22Rv1 (cell line): Measurements from ENCODE around the gene DNAJC12.
"Not testable (repeated sequence)": the region's sequence is repeated elsewhere in the genome, so short reads cannot be mapped to it uniquely, and the experiment has no call there.

Source experiments
- H3K27ac ChIP-seq: fragments of 450-650 bp; 2 replicates; pipeline ENCODE4 v1.5.1; 2017
- CTCF ChIP-seq: fragments of 450-650 bp; IDR thresholded peaks from 2 replicates; pipeline ENCODE4 v1.5.1; 2017; ENCODE audit warnings: mild to moderate bottlenecking
- ZFX ChIP-seq: fragments of 450-650 bp; IDR thresholded peaks from 2 replicates; pipeline ENCODE4 v1.6.1; 2017; ENCODE audit warnings: antibody characterized with exemption, borderline replicate concordance

The DNAJC12 gene

GRCh38 chr10:67837541-67838314, at the start of gene DNAJC12:
DNAJC12 (minus strand) TSS chr10:67838188; CDS start chr10:67838011, 177 bp downstream.
- H3K27ac ChIP-seq = peak within 1 kb of the TSS; percentile 54
- no peak for TF ChIP-seq ZFX
- no peak for TF ChIP-seq CTCF

- H3K27ac ChIP-seq = peak overlapping the region; percentile 95
- no peak; the same call in 1 of the 2 replicates for TF ChIP-seq CTCF
- no peak for TF ChIP-seq ZFX
Observed at GRCh38 chr10:67884842-67885670, 47.1 kb upstream of the DNAJC12 start.

GRCh38 chr10:67884313-67884841, 46.4 kb upstream of the DNAJC12 start, which contains the start of gene SIRT1:
SIRT1 (plus strand) TSS chr10:67884656; CDS start chr10:67884722, 66 bp downstream.
- no peak for TF ChIP-seq ZFX
- no peak for TF ChIP-seq CTCF
- H3K27ac ChIP-seq = peak within 1 kb of the TSS; percentile 95

- peak overlapping the region; percentile 95 for H3K27ac ChIP-seq
- TF ChIP-seq ZFX = no peak
- TF ChIP-seq CTCF = no peak
Observed at GRCh38 chr10:67883710-67884312, 45.8 kb upstream of the DNAJC12 start.

- no peak overlapping the region for H3K27ac ChIP-seq
- TF ChIP-seq CTCF (no peak), ZFX (no peak)
Observed at GRCh38 chr10:67878133-67878532, 40.1 kb upstream of the DNAJC12 start.

- H3K27ac ChIP-seq = not testable (repeated sequence)
Observed at GRCh38 chr10:67877421-67877820, 39.4 kb upstream of the DNAJC12 start.
